NCI-H1092 treated with DMSO at 0.1 percent for 48 hours (cell line): Measurements from ENCODE around the gene TCEAL3.
"Not testable (repeated sequence)": the region's sequence is repeated elsewhere in the genome, so short reads cannot be mapped to it uniquely, and the experiment has no call there.

ENCODE experiments used
- DNase-seq: peaks from one replicate; lab custom pipeline; 2025; lab: John Stamatoyannopoulos, UW

Gene TCEAL3

DNA sequence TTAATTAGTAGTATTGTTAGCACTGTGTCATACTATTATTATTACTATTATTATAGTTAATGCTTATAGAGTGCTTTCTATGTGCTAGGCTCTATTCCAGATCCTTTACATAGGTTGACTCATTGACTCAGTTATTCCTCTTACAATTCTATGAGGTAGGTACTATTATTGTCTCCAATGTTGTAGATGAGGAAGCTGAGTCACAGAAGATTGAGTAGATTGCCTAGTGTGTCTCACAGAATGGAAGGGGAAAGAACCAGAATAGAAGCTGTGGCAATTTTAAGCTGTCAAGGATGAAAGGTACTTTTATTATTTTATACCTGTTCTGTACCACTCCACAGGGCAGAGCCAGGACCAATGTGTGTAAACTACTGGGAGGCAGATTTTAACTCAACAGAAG lies 19.1 kb downstream of the TCEAL3 start:
- DNase-seq = no peak

- DNase-seq = peak; percentile 77
Measured at GRCh38 chrX:103628386-103629317, 20.9 kb downstream of the TCEAL3 start, which contains the start of gene TCEAL1. Gene TCEAL1 (plus strand): TSS chrX:103628975. CDS start chrX:103629917, 942 bp downstream.

- peak; percentile 82 for DNase-seq
Measured at GRCh38 chrX:103629318-103630170, 21.8 kb downstream of the TCEAL3 start.

GRCh38 chrX:103630171-103630511 lies 22.4 kb downstream of the TCEAL3 start:
- no peak for DNase-seq

DNA sequence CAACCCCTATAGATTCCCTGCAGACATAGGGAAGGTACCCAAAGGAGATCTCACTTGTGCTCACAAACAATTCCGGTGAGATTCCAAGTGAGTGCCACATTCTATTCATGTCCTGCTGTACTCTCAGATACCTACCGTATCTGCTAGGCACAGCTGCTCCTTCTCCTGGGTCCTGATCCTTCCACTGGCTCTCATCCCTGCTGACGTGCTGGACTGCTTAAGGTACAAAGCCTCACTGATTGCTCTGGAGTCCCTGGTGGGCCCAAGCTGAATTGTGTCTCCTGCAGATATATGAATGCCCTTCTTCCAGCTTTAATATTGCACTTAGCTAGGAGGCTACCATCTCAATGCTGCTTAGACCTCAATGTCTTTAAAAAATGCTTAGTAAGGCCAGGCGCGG lies 23.4 kb downstream of the TCEAL3 start:
- DNase-seq = no peak

DNA sequence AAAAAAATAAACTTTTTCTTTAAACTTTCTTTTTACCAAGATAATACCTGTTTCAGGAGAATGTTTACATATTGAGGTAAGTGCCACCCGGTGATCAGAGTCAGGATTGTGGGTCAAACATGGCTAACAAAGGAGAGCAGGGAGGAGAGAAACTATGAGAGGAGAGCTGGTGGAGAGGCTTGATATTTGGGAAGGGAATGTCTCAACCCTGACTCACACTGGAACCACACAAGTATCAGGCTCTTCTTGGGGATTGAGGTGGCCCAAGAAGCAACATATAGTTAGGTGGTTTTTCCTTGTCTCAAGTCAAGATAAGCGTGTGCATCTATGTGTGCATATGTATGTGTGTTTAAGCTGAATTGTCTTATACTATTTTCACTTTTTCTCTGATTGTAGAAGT lies 27.7 kb downstream of the TCEAL3 start:
- DNase-seq = no peak

- DNase-seq = no peak
Measured at GRCh38 chrX:103637604-103638338, 30.0 kb downstream of the TCEAL3 start.

GRCh38 chrX:103638479-103639346 lies 30.9 kb downstream of the TCEAL3 start:
- DNase-seq = peak; percentile 19

DNA sequence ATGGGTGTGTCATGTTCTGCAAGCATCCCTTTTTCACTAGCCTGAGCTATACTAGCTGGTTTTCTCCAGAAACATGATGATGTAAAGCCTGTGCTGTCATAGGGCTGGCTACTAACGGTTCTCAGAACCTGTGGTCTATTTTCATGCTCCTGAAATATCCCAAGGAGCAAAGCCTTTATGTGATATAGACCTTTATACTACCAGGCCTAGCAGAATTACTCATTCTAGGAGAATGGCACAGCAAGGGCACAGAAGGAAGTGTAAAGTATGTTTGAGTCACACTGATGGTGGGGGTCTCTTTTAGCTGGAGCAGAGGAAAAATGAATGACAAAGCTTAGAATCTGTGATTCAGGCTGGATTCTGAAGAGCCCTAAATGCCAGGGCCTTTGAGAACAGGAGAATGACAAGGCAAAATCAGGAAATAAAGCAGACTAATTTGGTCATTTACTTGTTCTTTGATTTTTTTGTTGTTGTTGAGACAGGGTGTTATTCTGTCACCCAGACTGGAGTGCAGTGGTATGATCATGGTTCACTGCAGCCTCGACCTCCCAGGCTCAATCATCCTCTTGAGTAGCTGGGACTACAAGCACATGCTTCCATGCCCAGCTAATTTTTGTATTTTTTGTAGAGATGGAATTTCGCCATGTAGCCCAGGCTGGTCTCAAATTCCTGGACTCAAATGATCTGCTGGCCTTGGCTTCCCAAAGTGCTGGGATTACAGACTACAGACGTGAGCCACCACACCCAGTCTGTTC lies 32.8 kb downstream of the TCEAL3 start:
- DNase-seq = no peak

DNA sequence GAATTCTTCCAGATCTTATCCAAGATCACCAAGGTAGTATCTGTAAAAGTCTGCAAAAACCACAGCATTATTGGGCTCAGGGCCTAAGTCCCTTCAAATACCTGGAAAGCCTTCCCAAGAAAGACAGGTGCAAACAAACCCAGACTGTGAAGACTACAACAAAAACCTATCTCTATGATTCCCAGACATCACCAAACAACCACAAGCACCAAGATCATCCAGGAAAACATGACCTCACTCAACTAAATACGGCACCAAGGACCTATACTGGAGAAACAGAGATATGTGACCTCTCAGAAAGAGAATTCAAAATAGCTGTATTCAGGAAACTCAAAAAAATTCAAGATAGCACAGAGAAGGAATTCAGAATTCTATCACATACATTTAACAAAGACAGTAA lies 36.4 kb downstream of the TCEAL3 start:
- DNase-seq = no peak

DNA sequence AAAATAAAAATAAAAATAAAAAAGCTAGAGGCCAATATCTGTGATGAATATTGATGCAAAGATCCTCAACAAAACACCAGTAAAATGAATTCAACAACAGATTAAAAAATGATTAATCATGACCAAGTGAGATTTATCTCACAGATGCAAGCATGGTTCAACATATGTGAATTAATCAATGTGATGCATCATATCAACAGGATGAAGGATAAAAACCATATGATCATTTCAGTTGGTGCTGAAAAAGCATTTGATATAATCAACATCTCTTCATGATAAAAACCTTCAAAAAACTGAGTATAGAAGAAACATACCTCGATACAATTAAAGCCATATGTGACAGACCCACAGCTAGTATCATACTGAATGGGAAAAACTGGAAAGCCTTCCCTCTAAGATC lies 39.9 kb downstream of the TCEAL3 start:
- no peak for DNase-seq

- DNase-seq = peak; percentile 20
Measured at GRCh38 chrX:103651151-103651773, 43.5 kb downstream of the TCEAL3 start.

- DNase-seq = not testable (repeated sequence)
Measured at GRCh38 chrX:103655230-103656000, 47.7 kb downstream of the TCEAL3 start.

DNA sequence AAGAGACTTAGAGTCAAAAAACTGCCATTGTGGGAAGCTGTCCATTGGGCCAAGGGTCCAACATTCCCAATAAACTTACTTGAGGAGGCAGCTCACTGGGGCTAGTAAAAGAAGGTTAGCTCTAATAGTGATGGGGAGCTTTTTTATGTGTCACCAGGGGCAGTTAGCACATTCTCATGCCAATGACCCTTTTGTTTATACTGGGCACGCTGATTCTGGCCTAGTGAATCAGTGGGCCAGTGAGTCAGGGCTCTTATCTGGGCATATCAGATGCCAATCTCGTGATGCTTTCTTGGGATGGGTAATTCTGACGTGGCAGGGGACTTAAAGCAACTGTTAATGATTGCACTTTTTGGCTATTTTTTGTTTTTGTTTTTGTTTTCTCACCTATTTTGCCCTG lies 48.9 kb downstream of the TCEAL3 start:
- no peak for DNase-seq

GRCh38 chrX:103657066-103657465 lies 49.3 kb downstream of the TCEAL3 start:
- DNase-seq = not testable (repeated sequence)

- DNase-seq = no peak
Measured at GRCh38 chrX:103658681-103659433, 51.1 kb downstream of the TCEAL3 start.

GRCh38 chrX:103659460-103659859 lies 51.7 kb downstream of the TCEAL3 start:
- DNase-seq = not testable (repeated sequence)
